Neural crest cell (in vitro differentiated cells): Measurements from ENCODE around the gene PRPSAP1. TPM values are rescaled to one million over a fixed set of nuclear protein-coding genes. Genes with fewer than 3 reads are reported as not detected.
A peak's percentile ranks its signal among the peaks of the same experiment; 100 is the strongest.

Source experiments
- DNase-seq: peaks from one replicate; pipeline ENCODE4 v3.0.0; 2021; ENCODE audit warnings: low read depth, mixed read lengths, low spot score
- H3K27ac Mint-ChIP-seq: one replicate; pipeline ENCODE4 v1.8.0; 2021; ENCODE audit warnings: mild to moderate bottlenecking, mixed read lengths; ENCODE audit not compliant: unreplicated experiment
- H3K27me3 Mint-ChIP-seq: 2 replicates; pipeline ENCODE4 v1.8.0; 2021; ENCODE audit warnings: low read depth, mild to moderate bottlenecking, mixed read lengths
- H3K36me3 Mint-ChIP-seq: 2 replicates; pipeline ENCODE4 v1.8.0; 2021; ENCODE audit warnings: low read depth, mild to moderate bottlenecking, mixed read lengths
- H3K4me1 Mint-ChIP-seq: 2 replicates; pipeline ENCODE4 v1.8.0; 2021; ENCODE audit warnings: mixed read lengths
- H3K4me3 Mint-ChIP-seq: one replicate; pipeline ENCODE4 v1.8.0; 2021; ENCODE audit warnings: mild to moderate bottlenecking, mixed read lengths
- H3K9me3 Mint-ChIP-seq: 2 replicates; pipeline ENCODE4 v1.8.0; 2021; ENCODE audit warnings: mixed read lengths
- total RNA-seq: library from RNA; stranded (reverse); gene quantifications from 2 replicates; pipeline ENCODE4 v1.2.1, GENCODE V29; 2021
- TF ChIP-seq, protein P1 (sequence below): fragments of 200-600 bp; sonication (generic); conservative IDR thresholded peaks from 2 replicates; pipeline ENCODE4 v1.5.0; 2021; ENCODE audit warnings: antibody characterized with exemption, mild to moderate bottlenecking

PRPSAP1 gene
- total RNA-seq, 1 donor from 2014 or later = 73.6 TPM

GRCh38 chr17:76382351-76382802 lies 28.7 kb upstream of the PRPSAP1 start:
- Mint-ChIP-seq H3K27ac (peak overlapping the region; percentile 96), H3K27me3 (peaks cover 33% of the 10 kb centered on the region), H3K9me3 (peaks cover 2% of the 10 kb centered on the region), H3K4me3 (peak overlapping the region; percentile 97), H3K36me3 (peaks cover 5% of the 10 kb centered on the region), H3K4me1 (peaks cover 48% of the 10 kb centered on the region)
- DNase-seq = peak; percentile 85
- TF ChIP-seq, protein P1, sequence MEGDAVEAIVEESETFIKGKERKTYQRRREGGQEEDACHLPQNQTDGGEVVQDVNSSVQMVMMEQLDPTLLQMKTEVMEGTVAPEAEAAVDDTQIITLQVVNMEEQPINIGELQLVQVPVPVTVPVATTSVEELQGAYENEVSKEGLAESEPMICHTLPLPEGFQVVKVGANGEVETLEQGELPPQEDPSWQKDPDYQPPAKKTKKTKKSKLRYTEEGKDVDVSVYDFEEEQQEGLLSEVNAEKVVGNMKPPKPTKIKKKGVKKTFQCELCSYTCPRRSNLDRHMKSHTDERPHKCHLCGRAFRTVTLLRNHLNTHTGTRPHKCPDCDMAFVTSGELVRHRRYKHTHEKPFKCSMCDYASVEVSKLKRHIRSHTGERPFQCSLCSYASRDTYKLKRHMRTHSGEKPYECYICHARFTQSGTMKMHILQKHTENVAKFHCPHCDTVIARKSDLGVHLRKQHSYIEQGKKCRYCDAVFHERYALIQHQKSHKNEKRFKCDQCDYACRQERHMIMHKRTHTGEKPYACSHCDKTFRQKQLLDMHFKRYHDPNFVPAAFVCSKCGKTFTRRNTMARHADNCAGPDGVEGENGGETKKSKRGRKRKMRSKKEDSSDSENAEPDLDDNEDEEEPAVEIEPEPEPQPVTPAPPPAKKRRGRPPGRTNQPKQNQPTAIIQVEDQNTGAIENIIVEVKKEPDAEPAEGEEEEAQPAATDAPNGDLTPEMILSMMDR = no peak

DNA sequence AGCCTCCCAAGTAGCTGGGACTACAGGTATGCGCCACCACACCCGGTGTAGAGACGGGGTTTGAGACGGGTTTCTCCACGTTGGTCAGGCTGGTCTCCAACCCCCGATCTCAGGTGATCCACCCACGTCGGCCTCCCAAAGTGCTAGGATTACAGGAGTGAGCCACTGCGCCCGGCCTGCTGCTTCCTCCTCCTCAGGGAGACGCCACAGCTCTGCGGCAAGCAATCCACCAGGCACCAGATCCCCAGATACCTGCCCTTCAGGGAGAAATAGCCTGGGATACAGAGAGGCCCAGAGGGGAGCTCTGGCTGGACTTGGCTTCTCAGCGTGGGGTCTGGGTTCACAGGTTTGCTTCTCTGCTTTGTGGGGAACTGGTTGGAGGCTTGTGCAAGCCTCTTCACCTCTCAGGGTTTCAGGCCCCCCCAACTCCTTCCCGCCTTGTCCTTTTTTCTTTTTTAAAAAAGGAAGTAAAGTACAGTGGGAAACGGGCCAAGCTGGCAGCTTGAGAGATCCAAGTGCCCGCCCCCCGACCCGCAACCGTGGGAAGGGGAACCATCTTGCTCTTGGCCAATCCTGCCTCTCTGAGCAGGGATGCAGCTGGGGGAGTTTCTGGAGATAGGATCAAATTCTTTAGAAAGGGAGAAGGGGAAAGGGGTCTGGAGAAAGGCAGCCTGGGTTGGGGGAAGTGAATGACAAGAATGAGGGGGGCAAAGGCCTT lies 28.1 kb upstream of the PRPSAP1 start:
- peaks cover 50% of the 10 kb centered on the region for H3K4me1 Mint-ChIP-seq
- peak; percentile 23 for DNase-seq
- peaks cover 2% of the 10 kb centered on the region for H3K9me3 Mint-ChIP-seq
- H3K4me3 Mint-ChIP-seq = peak overlapping the region; percentile 97
- TF ChIP-seq, protein P1 = no peak
- H3K27ac Mint-ChIP-seq = peak overlapping the region; percentile 81
- H3K27me3 Mint-ChIP-seq = peaks cover 29% of the 10 kb centered on the region
- H3K36me3 Mint-ChIP-seq = peaks cover 6% of the 10 kb centered on the region

DNA sequence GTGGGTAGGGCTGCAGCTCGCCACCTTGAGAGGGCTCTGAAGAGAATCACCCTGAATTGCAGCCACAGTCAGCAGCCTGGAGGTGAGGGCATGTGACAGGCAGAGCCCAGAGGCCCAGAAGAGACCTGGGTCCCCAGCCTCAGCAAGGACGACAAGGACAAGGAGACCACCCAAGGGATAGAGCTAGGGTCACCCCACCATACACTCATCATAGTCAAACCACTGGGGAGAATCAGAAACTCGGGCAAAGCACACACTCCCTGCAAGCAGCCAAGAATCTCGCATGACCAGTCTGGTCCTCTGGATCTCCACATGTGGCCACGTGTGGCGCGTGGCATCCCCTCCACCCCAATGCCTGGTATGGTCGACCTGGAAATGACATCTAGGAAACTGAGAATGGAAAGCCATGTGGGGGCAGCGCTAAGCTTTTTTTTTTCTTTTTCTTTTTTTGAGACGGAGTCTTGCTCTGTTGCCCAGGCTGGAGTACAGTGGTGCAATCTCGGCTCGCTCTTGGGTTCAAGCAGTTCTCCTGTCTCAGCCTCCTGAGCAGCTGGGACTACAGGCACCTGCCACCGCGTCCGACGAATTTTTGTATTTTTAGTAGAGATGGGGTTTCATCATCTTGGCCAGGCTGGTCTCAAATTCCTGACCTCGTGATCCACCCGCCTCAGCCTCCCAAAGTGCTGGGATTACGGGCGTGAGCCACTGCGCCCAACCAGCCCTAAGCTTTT lies 26.1 kb upstream of the PRPSAP1 start:
- Mint-ChIP-seq H3K4me1 (peaks cover 49% of the 10 kb centered on the region), H3K36me3 (peaks cover 6% of the 10 kb centered on the region), H3K4me3 (peak overlapping the region; percentile 85), H3K9me3 (peaks cover 2% of the 10 kb centered on the region), H3K27ac (no peak overlapping the region), H3K27me3 (peaks cover 15% of the 10 kb centered on the region)
- TF ChIP-seq, protein P1 = no peak
- no peak for DNase-seq

DNA sequence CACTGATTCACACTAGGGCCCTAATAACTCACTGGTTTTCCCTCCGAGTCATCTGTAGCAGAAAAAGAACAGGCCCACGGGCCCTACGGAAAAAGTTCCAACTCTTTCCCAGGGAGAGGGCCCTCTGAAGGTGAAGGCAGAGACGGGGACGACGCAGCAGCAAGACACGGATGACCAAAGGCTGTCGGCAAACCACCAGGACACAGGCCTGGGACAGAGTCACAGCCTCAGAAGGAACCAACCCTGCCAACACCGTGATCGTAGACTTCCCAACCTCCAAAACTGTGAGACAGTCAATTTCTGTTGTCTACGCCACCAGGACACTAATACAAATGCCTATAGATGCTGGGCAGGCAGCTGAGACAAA lies 25.5 kb upstream of the PRPSAP1 start:
- DNase-seq = no peak
- Mint-ChIP-seq H3K4me3 (peak overlapping the region; percentile 85), H3K4me1 (peaks cover 52% of the 10 kb centered on the region), H3K36me3 (peaks cover 6% of the 10 kb centered on the region), H3K27me3 (peaks cover 15% of the 10 kb centered on the region), H3K9me3 (peaks cover 2% of the 10 kb centered on the region), H3K27ac (no peak overlapping the region)
- TF ChIP-seq, protein P1 = no peak

GRCh38 chr17:76378548-76379274 lies 25.0 kb upstream of the PRPSAP1 start:
- H3K36me3 Mint-ChIP-seq = peaks cover 6% of the 10 kb centered on the region
- H3K9me3 Mint-ChIP-seq = peaks cover 2% of the 10 kb centered on the region
- no peak overlapping the region for H3K4me3 Mint-ChIP-seq
- no peak for DNase-seq
- TF ChIP-seq, protein P1 = no peak
- H3K27me3 Mint-ChIP-seq = peaks cover 14% of the 10 kb centered on the region
- peaks cover 53% of the 10 kb centered on the region for H3K4me1 Mint-ChIP-seq
- no peak overlapping the region for H3K27ac Mint-ChIP-seq
